OCI-LY3 (cell line): Measurements from ENCODE around the gene SUPT20H.

Experiments used
- H2AFZ ChIP-seq: fragments of 200-600, 300-600 bp; shearing (Covaris generic); 2 replicates; pipeline ENCODE4 v1.6.0; 2014; ENCODE audit warnings: antibody characterized with exemption, low read depth, low read length
- H3K27ac ChIP-seq: fragments of 200-600, 300-600 bp; sonication (generic); 2 replicates; pipeline ENCODE4 v1.5.1; 2014; ENCODE audit warnings: mild to moderate bottlenecking, low read length, moderate library complexity, mixed read lengths
- H3K27me3 ChIP-seq: fragments of 200-600, 300-600 bp; sonication (generic); 2 replicates; pipeline ENCODE4 v1.6.1; 2014; ENCODE audit warnings: low read depth, low read length, mixed read lengths
- H3K36me3 ChIP-seq: fragments of 200-600, 300-600 bp; sonication (generic); replicated peaks from 2 replicates; pipeline ENCODE3; 2014; ENCODE audit warnings: low read depth, low read length, mixed read lengths
- H3K4me1 ChIP-seq: fragments of 300-600, 200-600 bp; sonication (generic); 2 replicates; pipeline ENCODE4 v1.6.1; 2014; ENCODE audit warnings: low read length, mixed read lengths
- H3K4me2 ChIP-seq: fragments of 200-600, 300-600 bp; sonication (generic); 2 replicates; pipeline ENCODE4 v1.6.1; 2014; ENCODE audit warnings: low read length, mixed read lengths
- H3K4me3 ChIP-seq: fragments of 300-600, 200-600 bp; sonication (generic); 2 replicates; pipeline ENCODE4 v1.5.1; 2014; ENCODE audit warnings: antibody characterized with exemption, mild to moderate bottlenecking, low read length, moderate library complexity
- H3K79me2 ChIP-seq: fragments of 300-600, 200-600 bp; shearing (Covaris generic); 2 replicates; pipeline ENCODE4 v1.6.1; 2014; ENCODE audit warnings: mild to moderate bottlenecking, low read length, mixed read lengths
- H3K9ac ChIP-seq: fragments of 300-600, 200-600 bp; shearing (Covaris generic); 2 replicates; pipeline ENCODE4 v1.6.0; 2014; ENCODE audit warnings: mild to moderate bottlenecking, low read length, moderate library complexity
- H3K9me3 ChIP-seq: fragments of 200-600, 300-600 bp; shearing (Covaris generic); 2 replicates; pipeline ENCODE4 v1.6.1; 2014; ENCODE audit warnings: low read length, mixed read lengths; ENCODE audit not compliant: insufficient read depth
- H4K20me1 ChIP-seq: fragments of 200-600, 300-600 bp; sonication (generic); 2 replicates; pipeline ENCODE4 v1.6.1; 2016; ENCODE audit warnings: low read length, mixed read lengths; ENCODE audit not compliant: insufficient read depth
- EZH2phosphoT487 ChIP-seq: fragments of 200-600 bp; shearing (Covaris generic); IDR thresholded peaks from 2 replicates; pipeline ENCODE4 v1.6.1; 2018; ENCODE audit warnings: antibody characterized with exemption, mixed run types, low read depth
- TF ChIP-seq, protein P1 (sequence below): fragments of 200-600, 300-600 bp; sonication (generic); IDR thresholded peaks from 2 replicates; pipeline ENCODE4 v1.5.1; 2014; ENCODE audit warnings: antibody characterized with exemption, low read length, low read depth

Gene SUPT20H

DNA sequence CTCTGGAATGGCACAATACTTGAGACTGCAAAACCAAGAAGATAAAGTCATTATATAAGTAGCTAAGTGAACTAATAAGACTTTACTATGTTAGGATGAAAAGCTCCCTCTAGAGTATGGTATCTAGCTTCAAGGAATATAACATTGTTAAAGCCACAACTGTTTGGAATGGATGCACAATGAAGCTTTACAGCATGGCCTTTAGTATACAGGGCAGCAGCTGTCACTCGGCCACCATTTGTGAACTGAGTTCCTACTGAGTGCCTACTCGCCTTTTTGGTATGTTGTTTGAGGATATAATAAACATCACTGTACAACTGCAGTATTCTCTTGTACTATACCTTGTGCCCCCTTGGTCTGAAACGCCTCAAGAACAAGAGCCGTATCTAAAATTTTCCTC is 67.1 kb downstream of the SUPT20H start:
- peaks cover 88% of the 10 kb centered on the region for H3K36me3 ChIP-seq
- H3K27me3 ChIP-seq: no peaks in the 10 kb centered on the region
- H3K4me3 ChIP-seq: no peak overlapping the region
- no peak overlapping the region for H3K4me2 ChIP-seq
- no peaks in the 10 kb centered on the region for H3K9me3 ChIP-seq
- TF ChIP-seq, protein P1, sequence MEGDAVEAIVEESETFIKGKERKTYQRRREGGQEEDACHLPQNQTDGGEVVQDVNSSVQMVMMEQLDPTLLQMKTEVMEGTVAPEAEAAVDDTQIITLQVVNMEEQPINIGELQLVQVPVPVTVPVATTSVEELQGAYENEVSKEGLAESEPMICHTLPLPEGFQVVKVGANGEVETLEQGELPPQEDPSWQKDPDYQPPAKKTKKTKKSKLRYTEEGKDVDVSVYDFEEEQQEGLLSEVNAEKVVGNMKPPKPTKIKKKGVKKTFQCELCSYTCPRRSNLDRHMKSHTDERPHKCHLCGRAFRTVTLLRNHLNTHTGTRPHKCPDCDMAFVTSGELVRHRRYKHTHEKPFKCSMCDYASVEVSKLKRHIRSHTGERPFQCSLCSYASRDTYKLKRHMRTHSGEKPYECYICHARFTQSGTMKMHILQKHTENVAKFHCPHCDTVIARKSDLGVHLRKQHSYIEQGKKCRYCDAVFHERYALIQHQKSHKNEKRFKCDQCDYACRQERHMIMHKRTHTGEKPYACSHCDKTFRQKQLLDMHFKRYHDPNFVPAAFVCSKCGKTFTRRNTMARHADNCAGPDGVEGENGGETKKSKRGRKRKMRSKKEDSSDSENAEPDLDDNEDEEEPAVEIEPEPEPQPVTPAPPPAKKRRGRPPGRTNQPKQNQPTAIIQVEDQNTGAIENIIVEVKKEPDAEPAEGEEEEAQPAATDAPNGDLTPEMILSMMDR: no peak
- no peak for TF ChIP-seq EZH2phosphoT487
- H3K79me2 ChIP-seq: peaks cover 39% of the 10 kb centered on the region
- no peak overlapping the region for H2AFZ ChIP-seq
- H3K9ac ChIP-seq: no peak overlapping the region
- no peak overlapping the region for H3K27ac ChIP-seq
- H3K4me1 ChIP-seq: peaks cover 5% of the 10 kb centered on the region
- H4K20me1 ChIP-seq: peaks cover 3% of the 10 kb centered on the region

DNA sequence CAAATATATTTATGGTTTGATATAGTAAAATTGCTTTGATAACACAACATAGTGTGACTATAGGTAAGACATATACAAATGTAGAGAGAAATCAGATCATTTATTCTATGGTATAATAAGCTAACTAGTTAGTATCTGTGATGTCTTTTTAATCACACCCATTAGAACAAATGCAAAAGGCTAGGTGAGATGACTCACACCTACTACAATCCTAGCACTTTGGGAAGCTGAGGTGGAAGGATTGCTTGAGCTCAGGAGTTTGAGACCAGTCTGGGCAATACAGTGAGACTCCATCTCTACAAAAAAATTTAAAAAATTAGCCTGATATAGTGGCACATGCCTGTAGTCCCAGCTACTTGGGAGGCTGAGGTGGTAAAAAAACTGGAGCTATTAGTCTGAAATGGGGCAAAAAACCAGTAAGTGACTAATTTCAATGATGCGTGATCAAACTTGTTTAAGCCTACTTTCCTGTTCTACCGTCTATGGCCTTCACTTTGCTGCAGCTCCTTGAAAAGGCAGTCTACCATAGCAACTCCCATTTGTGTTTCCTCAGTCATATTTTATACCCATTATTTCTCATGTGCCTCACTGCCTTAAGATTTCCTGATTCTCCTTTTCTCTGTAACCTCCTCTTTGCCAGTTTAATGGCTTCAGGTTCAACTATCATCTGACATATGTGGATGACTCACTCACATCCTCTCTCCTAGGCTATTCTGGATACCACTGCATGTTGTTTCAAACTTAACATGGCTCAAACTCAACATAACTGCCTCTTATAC is 72.8 kb downstream of the SUPT20H start:
- no peaks in the 10 kb centered on the region for H3K4me1 ChIP-seq
- H3K4me2 ChIP-seq: no peak overlapping the region
- H3K4me3 ChIP-seq: no peak overlapping the region
- H4K20me1 ChIP-seq: no peaks in the 10 kb centered on the region
- peaks cover 8% of the 10 kb centered on the region; the same call in 1 of the 2 replicates for H3K79me2 ChIP-seq
- H3K27me3 ChIP-seq: no peaks in the 10 kb centered on the region
- H3K9ac ChIP-seq: no peak overlapping the region
- peaks cover 80% of the 10 kb centered on the region for H3K36me3 ChIP-seq
- no peak for TF ChIP-seq EZH2phosphoT487
- TF ChIP-seq, protein P1: no peak
- H2AFZ ChIP-seq: no peak overlapping the region
- no peaks in the 10 kb centered on the region for H3K9me3 ChIP-seq
- H3K27ac ChIP-seq: no peak overlapping the region

- peaks cover 49% of the 10 kb centered on the region for H3K36me3 ChIP-seq
- H3K4me1 ChIP-seq: peaks cover 8% of the 10 kb centered on the region
- H3K4me2 ChIP-seq: no peak overlapping the region
- H4K20me1 ChIP-seq: no peaks in the 10 kb centered on the region
- no peak overlapping the region for H2AFZ ChIP-seq
- H3K79me2 ChIP-seq: no peaks in the 10 kb centered on the region
- H3K9ac ChIP-seq: no peak overlapping the region
- no peak overlapping the region for H3K27ac ChIP-seq
- H3K4me3 ChIP-seq: no peak overlapping the region
- no peaks in the 10 kb centered on the region for H3K27me3 ChIP-seq
- TF ChIP-seq EZH2phosphoT487: no peak
- TF ChIP-seq, protein P1: peak; percentile 80
- no peaks in the 10 kb centered on the region for H3K9me3 ChIP-seq
Measured at GRCh38 chr13:36981156-36981743, 78.2 kb downstream of the SUPT20H start.

DNA sequence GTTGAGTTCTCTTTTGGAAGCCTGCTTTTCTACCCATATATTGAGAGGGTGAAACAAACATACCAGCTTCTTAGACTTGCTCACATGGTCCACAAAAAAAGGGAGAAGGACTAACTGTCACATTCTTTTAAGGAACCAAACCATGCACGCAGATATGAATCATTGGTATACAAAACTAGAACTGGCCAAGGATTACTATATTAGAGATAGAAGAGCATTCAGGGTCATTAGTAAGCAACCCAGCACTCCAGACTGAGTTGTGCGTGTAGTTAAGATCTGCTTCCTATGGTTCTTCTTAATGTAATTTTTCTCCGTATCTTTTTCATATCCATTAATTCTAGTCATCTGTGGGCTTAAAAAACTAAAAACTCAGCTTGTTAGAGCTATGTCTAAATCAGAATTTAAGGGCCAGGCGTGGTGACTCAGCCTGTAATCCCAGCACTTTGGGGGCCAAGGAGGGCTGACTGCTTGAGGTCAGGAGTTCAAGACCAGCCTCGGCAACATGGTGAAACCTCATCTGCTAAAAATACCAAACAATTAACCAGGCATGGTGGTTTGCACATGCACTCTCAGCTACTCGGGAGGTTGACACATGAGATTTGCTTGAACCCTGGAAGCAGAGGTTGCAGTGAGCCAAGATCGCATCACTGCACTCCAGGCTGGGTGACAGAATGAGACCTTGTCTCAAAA is 80.0 kb downstream of the SUPT20H start:
- no peak overlapping the region for H3K4me2 ChIP-seq
- H3K4me1 ChIP-seq: peaks cover 8% of the 10 kb centered on the region
- no peaks in the 10 kb centered on the region for H3K79me2 ChIP-seq
- no peaks in the 10 kb centered on the region for H3K27me3 ChIP-seq
- no peaks in the 10 kb centered on the region for H4K20me1 ChIP-seq
- TF ChIP-seq, protein P1: no peak
- TF ChIP-seq EZH2phosphoT487: no peak
- H2AFZ ChIP-seq: no peak overlapping the region
- peaks cover 3% of the 10 kb centered on the region; the same call in 1 of the 2 replicates for H3K9me3 ChIP-seq
- peaks cover 44% of the 10 kb centered on the region for H3K36me3 ChIP-seq
- no peak overlapping the region for H3K9ac ChIP-seq
- H3K27ac ChIP-seq: no peak overlapping the region
- H3K4me3 ChIP-seq: no peak overlapping the region
